ENCODE measurements around the gene NR2E1.

Gene NR2E1

DNA sequence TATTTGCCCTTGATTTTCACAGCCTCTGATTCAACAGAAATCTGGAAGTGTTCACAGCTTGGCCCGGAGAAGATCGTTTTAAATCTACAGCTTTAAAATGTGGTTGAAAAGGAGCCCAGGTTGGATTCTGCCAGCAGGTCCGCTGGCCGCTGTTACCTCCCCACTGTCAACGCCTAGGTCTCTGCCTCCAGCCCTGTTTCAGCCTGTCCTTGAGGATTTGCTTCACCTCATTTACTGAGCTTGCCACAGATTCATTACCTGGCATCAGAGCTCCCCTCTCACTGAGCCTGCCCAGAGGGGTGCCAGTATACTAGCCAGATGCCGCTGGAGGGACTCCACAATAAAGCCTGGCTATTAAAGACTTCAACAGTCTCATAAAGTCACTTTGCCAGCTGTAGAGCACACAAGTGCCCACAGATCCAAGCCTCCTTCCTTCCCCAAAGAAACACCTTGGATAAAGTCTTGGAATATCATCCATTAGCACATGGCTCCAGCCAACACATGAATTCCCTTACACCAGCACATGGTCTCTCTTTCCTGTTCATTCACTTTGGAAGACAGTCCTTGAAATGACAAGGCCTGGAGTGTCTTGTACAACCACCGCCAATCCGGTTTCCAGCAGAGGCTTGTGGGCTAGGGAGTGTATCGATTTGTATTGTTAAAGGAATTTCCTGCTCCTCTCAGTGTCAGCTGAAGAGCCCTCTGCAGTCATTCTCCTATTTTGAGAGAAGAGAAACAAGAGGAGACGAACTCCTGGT lies 9.5 kb upstream of the NR2E1 start:
- DNase-seq (ENCODE audit: low read depth): no peak

DNA sequence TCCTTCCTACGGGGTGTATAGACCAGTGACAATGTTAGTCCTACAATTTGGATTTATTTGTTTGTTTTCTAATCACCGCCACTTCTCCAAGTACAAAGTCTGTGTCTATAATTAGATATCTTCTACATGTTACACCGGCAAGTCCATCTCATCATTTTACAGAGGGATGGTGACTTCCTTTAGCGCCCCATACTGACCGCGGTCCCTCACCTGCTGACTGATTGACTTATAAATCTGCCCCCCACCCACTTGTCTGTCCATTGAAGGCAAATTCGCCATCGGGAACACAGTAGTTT lies 8.9 kb upstream of the NR2E1 start:
- DNase-seq (ENCODE audit: low read depth): no peak

DNA sequence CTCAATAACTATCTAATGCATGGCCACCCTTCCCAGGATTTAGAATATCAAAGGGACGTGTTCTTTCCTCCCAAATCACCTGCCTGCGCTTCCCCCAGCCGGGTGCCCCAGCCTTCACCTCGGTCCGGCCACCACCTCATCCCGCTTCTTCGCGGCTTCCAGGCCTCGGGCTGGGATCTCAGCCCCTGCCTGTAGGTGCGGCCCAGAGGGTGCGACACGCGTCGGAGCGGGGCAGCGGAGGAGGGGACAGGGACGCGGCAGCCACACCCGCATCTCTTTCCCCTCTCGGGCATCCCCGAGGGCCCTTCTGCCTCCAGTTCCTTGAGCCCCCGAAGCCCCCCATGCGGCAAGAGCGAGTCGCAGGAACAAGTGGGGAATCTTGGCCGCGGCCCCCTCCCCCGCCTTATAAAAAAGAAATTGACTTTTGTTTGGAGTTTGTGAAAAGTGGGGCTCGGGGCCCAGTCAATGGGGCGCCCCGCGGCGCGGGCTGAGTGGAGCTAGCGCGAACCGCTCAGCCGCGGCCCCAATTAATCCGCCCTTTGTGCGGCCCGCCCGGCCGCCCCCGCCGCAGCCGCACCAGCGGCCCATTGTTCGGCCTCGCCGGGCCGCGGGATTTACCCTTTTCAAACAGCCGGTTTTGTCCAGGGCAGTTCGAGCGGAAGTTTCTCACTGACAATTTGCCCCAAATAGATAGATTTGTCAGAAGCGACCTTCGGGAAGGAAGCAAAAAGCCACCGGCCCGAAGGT lies 8.4 kb upstream of the NR2E1 start:
- no peak for DNase-seq (ENCODE audit: low read depth)

DNA sequence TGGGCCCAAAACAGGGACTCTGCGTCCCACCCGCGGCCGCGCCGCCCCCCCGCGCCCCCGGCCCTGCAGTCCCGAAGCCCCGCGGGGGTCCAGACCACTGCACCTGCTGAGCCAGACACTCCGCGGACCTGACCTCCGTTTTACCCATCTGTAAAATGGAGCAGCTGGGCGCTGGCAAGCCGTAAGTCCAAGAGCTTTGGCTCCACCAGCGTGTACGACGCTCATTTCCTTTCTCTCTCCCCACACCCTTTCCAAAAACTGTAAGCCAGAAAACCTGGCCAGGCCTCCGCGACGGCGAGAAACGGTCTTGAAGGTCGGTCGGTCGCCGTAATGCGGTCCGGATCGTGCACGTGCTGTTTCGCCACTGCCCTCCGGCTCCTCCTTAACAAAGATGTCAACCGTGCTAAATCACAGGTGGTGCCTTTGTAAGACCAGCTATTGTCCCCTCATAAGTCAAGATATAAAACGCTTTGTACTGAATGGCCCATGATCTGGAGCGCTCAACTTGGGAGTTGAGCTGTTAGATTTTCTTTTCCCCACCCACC lies 7.8 kb upstream of the NR2E1 start:
- DNase-seq (ENCODE audit: low read depth): no peak

DNA sequence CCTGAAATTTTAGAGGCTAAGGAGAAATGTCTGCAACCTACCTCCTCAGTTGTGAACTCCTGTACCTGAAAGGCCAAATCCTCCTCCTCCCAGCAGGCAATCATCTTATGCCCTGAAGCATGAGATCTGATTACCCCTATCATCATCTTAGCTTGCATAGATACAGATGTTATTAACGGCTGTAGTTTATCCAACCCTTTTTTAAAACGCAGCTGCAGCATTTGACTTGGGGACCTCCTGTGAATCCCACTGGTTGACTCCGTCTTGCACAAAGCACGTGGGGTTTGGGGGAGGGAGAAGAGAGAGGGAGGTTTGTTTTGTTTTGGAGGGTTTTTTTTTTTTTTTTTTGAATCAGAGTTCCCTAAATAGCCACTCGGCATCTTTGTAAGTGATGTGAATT lies 5.8 kb upstream of the NR2E1 start:
- DNase-seq (ENCODE audit: low read depth): no peak

DNA sequence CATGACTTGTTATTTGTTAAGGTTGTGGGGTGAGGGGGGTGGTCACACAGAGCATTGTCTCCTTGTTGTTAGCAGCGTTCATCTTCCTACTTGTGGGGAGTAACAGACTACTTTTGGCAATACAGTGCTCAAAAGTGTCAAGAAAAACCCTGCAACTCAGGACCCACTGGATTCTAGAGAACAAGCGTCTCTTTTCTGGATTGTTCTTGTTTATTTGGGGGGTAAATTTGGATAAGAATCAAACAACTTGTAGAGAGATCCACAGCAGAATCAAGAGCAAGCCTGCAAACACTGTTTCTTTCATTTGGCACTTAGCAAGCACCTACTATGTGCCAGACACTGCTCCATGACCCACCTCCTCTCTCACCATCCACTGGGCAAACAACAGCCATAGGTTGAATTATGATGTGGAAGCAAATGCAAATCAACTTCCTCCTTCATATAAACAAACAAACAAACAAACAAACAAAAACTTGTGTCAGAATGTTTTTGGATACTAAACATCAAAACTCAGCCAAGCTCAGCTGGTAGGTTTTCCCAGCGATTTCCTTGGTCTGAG lies 4.0 kb upstream of the NR2E1 start:
- no peak for DNase-seq (ENCODE audit: low read depth)

DNA sequence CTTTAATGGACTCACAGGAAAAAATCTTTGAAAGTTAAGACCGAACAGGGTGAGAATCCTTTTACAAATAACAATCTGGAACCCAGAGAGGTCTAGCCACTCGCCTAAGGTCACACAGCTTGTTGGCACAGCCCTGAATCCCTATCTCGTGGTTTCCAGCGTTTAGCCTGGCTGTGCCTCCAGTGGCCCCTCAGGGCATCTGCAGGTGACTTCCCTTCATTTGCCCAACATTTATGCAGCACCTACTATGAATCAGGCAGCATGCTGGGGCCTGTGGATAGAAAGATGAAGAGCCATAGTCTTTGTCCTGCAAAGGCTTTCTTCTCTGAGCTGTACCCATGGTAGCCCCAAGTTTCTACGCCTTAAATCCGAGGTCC lies 2.6 kb upstream of the NR2E1 start:
- DNase-seq (ENCODE audit: low read depth): no peak

DNA sequence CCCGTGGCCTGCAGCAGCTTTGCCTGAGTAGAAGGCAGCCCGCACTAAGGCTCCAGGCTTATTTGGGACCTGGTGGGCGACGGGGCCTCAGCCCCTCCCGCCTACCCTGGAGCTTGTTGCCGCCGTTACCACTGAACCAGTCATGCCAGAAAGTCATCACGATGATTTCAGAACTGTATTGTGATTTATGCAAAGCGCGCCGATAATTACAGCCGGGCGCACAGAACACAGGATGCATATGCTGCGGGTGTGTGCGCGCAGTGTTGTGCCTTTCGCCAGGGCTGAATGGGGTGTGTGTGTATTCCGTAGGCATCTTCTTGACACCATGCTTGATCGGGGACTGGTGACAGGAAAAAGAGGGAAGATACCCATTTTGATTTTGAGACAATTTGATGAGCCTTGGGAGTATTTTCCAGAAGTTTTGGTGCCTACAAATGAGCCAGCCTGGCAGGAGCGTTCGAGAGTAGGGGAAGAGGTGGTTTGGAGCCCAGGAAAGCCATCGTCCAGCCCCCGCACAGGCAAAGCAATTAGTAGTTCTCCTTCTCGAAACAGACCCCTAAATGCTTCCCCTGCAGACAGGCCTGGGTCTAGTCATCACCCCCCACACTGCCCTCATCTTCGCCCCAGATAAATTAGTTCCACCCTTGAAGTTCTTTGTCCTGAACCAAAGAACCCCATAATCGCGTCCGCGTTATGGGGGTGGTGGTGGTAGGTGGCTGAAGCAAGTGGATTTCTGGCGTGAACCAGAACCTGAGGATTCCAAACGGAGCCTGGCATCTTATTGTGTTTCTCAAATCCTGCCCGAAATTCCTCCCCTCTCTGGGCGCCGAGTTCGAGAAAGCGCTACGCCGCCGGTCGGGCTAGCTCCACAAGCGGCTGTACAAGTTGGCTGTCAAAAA lies 1.9 kb upstream of the NR2E1 start:
- DNase-seq (ENCODE audit: low read depth): no peak

DNA sequence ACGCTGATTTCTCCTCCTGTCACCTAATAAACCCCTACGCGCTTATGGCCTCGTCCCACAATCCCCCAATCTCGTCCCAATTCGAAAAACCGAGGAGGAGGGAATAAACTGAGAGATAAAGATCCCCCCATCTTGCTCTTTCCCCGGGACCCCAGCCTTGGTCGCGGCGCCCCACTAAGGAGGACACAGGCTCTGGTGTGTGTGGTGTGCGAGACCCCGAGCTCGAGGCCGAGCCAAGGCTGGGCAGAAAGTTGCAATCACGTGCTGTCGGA lies 1.3 kb upstream of the NR2E1 start:
- no peak for DNase-seq (ENCODE audit: low read depth)

DNA sequence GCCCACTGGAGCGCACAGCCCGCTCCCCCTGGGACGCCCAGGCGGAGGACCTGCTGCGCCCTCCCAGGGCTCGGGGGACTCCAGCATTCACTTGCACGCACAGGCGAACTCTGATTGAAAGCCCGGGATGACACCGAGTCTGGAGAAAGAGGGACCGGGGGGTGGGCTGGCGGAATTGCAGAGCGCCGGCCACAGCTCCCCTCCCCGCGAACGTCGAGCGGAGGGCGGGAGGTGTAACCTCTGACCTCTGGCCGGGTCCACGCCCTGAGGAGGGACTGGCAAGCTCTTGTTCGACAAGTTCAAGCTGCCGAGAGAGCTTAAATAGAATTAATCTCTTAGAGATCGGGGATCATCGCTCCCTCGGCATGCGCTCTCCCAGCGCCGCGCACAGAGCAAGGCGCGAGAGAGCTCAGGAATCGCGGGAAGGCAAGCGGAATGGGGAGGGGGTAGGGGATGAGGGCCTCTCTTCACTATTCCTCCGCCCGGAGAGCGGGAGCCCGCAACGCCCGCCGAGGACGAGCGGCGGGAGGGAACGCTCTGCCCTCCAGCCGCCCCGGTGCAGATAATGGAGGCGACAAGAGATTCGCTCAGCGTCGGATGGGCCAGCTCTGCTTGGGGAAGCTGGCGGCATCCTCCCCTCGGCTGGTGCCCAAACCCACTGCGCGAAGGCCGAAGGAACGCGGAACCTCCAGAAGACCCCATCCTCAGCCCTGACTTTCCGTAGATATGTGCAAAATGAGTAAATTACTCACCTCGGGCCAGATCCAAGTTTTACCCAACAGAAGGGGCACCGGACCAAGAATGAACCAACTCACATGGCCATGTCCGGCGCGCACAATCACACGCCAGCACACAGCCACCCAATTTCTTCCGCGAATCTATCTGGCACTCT lies 761 bp upstream of the NR2E1 start:
- no peak for DNase-seq (ENCODE audit: low read depth)

DNA sequence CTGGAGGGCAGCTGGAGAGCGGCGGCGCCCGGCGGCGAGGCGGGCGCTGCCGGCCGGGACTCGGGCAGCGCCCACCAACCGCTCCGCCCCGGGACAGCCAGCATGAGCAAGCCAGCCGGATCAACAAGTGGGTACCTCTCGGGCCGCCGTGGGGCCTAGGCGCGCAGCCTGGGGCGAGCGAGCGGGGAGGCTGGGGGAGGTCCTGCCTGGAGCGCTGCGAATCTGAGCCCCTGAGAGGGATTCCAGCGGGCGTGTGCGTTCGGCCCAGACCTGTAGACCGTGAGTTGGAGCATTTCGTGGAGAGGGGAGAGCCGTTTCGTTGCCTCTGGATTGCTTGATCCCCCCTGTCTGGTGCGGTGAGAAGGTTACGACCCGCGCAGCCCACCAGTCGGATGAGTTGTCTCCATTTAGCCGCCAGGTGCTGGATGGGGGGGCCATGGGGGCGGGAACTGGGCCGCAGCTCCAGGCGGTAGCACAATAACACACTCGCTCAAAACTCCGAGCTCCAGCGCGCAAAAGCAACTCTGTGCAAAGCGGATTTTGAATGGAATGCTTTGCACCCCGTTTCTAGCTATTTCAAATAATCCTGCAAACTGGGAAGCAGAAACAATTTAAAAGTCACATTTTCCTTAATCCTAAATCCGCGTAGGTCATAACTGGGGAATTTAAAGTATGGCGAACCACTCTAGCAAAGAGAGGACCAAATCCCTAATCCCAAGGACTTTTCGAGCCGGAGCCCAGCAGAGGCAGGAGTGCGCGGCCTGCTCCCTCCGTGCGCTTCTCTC lies 1.0 kb downstream of the NR2E1 start:
- no peak for DNase-seq (ENCODE audit: low read depth)

DNA sequence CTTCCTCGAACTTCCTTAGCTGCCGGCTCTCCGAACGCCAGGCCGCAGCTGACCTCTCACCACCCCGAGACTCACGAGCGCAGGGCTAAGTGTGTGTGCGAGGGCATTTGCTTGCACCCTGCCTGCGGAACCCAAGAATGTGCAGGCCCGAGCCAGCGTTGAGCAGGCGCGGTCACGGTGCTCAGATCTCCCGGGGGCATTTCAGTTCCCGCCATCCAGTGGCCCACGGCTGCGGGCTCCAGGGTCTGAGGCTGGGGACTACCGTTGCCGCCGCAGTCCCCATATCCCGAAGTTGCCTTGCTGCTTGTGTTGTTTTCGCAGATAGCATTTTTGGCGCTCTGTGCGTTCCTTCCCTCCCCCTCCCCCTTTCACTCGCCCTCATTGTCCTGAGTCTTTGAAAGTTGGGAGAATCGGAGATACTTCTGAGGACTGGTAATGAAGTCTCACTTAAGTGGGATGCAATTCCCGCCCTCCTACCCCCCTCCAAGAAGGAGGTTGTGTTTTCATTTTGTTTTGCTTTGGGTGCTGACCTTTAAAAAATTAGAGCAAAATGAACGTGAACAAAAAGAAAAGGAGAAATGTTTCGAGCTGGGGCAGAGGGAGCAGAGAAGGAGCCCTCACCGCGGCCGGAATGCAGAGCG lies 1.7 kb downstream of the NR2E1 start:
- no peak for DNase-seq (ENCODE audit: low read depth)

DNA sequence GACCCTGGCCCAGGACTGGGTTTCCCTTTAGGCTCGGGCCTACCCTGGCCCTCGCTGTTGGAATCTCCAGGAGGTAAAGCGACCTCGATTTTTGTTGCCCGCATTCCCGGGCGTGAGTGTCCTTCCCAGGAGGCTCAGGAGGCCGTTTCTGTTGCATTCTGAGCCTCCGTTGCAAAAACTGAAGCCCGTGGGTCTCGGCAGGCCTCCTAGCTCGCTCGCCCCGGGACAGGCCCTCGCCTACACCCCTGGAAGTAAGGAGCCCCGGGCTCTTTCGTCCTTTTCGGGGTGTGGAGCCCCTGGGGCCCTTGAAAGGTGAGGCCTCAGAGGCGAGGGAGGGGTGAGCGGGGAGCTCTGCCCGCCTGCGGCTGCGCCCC lies 2.3 kb downstream of the NR2E1 start:
- DNase-seq (ENCODE audit: low read depth): no peak

DNA sequence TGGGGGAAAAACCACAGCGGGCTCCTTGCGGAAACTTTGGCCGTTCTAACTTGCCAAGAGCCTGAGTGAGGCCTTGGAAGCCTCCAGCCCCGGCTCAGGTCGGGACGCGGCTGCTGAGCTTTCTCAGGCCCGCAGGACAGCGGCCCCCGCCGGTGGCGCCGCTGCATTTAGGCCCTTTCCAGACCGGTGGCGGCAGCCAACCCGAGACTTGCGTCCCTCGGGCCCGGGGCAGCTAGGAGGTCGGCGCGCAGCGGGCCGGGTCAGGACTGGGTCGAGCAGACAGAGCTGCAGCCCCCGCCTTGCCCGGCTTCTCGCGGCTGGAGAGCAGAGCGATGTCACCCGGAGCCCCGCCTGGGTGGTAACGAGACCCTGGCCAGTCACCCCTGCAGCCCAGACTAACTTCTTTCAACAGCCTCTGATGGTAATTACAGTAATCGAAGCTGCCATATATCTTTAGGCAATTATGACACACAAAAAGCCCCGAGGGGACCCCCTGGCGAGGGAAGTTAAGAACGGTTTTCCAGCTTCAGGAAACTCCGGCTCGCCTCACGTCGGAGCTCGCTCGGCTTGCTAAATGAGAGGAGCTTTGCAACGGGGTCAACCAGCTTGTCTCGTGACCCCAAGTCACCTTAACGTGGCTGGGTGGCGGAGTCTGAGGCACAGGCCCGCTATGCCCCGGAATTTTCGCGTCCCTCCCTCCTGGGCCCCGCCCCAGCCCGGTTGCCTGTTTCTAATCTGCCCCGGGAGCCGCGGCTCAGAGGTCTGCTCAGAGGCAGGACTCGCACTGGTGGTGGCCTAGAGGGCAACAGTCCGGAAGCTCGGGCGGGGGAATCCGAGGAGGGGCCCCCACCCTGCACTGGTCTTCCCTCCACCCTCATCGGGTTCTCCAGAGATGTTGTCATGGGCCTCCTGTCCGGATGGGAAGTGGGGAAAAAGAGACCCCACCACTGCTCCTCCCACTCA lies 3.0 kb downstream of the NR2E1 start:
- no peak for DNase-seq (ENCODE audit: low read depth)

DNA sequence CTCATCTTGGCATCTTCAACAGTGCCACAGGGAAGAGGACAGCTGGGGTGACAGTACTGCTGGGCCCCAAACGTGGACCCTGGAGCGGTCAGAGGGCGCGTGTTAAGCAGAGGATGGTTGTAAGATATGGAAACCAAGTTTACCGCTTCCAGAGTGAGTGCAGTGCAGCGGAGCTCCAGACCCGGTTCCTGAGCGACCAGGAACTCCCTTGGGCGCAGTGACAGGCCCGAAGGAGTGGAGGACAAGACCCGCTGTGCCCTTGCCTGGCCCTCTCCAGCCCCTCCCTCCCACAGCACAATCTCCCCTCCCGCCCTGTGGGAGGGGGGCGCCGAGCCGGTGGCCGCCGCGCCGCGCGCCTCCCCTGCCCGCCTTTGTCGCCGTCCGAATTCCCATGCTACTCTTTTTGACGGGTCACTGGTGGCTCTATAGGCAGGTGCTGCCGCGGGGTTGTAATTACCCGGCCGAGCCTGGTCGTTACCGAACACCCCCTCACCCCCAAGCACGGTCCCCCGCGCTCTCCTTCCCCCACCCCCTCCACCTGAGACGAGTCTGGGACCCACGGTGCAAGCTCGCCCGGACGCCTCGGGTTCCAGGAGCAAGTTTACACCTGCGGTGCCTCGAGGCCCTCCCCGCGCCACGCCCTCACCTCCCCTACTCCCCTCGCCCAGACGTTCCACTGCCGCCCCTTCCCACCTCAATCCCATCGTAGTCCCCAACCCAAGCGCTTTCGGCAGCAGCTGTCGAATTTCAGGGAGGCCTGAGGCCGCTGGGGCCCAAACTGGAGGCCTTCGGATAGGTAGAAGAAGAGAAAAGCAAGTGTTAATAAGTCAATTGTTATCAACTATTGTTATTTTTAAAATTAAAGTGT lies 3.9 kb downstream of the NR2E1 start:
- no peak for DNase-seq (ENCODE audit: low read depth)

DNA sequence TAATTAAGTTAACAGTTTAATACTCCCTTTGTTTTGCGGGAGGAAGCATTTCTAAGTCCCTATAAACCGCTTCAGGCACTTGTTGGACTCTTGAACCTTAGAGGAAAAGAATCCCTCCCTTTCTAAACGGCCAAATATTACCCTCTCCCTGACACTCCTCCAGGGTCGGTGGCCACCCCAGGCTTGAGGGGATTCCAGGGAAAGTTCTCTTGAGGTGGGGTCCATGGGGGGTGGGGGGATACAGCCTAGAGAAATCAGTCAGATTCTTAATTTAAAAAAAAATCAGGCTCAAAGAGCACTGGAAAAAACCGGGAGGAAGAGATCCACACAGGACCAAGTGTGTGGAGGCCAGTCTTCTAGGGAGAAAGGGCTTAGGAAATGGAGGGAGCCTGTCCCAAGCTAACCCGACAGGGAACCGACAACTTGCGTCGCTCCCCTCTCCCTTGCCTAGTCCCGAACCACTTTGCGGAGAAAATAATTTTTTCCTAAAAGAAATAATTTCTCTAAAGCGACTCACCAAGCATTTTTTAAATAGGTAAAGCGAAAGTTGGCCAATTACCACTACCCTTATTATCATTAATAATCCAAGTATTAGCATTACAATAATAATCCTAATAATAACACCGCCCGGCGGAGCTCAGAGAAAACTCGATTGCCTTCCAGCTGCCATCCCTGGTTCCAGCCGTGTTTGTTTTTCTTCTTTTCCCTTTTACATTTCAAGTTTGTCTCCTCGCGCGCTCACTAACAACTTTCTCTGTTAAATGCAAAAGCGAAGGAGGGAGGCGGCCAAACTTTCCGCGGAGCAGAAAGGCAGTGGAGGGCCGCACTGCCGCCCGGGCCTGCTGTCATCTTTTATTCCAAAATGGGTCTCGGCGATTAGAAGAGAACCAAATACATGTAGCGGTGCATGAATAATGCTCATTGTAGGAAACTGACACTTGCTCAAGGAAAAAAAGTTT lies 4.8 kb downstream of the NR2E1 start:
- no peak for DNase-seq (ENCODE audit: low read depth)

DNA sequence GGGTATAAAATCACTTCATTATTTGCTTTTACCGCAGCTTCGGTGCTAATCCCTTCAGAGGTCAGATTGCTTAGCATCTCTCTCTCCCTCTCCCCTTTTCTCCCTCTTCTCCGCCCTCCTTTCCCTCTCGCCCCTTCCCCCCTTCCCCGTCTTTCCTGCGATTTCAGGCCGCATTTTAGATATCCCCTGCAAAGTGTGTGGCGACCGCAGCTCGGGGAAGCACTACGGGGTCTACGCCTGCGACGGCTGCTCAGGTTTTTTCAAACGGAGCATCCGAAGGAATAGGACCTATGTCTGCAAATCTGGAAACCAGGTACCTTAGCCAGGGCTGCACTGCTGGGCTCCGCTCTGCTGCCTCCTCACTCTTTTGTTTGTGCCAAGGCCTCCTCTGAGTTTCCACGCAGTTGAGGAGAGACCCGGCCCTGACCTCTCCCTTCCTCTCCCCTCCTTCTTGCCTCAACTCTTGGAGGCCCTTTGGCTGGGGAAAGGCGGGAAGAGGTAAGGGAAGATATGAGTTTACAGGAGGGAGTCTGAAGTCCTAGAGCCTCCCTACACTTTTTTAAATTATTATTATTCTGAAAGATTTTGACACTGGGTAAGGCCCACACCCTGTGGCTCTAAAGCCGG lies 5.6 kb downstream of the NR2E1 start:
- no peak for DNase-seq (ENCODE audit: low read depth)
